Head of caudate nucleus (tissue), 42 donors: ENCODE data around the gene KCNK6.

Experiments used
- DNase-seq, 42 donors: peaks; one replicate each; pipeline versions ENCODE4 v3.0.0 to v3.0.0-alpha.2; 2020 to 2021; ENCODE audit warnings: mixed read lengths in 7 of 42
- intact Hi-C: fragments of 100-400 bp; cut with DNase I; formaldehyde crosslinking; loops from one replicate; pipeline ENCODE4 v1.15.0; 2022

KCNK6 gene

DNA sequence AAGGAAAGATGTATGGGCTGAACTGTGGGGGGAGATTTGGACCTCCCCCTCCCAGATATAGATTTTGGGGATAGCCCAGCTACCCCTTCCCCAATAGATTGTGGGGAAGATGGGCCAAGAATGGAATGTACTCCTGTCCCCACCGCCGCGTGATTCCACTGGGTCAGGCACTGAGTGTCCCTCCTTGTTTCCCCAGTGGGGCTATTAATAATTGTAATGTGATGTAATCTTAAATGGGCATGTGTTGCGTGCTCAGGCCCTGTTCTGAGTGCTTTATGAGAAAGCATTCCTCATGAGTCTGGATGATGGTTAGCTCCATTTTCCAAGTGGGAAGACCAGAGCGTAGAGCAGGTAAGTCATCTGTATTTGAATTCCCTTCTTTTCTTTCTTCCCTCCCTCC is 56.1 kb downstream of the KCNK6 start:
- intact Hi-C loops, result no loop called here
- no peak for DNase-seq

DNA sequence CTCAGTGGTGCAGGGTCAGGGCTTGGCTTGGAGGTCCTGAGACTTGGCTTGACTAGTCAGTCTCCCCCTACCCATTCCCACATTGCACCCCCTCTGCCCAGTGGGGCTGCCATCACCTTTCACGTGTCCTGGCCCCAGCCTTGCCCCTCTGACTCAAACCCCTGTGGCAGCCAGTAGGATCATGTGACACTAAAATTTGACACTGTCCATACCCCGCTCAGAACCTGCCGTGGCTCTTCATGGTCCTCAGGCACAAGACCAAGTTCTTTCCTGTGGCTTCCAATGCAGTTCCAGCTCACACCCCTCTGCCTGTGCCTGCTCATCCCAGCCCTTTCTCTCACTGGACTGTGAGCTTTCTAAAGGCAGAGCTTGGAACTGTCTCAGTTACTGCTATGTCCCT is 56.9 kb downstream of the KCNK6 start:
- intact Hi-C loops, result no loop called here
- no peak for DNase-seq

DNA sequence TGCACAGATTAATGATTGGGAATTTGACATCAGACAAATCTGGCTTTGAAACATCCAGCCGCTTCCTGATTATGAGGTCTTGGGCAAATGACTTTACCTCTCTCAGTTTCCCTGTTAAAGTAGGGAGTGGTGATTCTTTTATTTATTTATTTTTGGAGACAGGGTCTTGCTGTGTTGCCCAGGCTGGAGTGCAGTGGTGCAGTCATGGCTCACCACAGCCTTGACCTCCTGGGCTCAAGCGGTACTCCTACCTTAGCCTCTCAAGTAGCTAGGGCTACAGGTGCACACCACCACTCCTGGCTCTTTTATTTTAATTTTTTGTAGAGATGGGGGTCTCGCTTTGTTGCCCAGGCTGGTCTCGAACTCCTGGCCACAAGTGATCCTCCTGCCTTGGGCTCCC is 57.4 kb downstream of the KCNK6 start:
- intact Hi-C loops, result no loop called here
- no peak for DNase-seq

DNA sequence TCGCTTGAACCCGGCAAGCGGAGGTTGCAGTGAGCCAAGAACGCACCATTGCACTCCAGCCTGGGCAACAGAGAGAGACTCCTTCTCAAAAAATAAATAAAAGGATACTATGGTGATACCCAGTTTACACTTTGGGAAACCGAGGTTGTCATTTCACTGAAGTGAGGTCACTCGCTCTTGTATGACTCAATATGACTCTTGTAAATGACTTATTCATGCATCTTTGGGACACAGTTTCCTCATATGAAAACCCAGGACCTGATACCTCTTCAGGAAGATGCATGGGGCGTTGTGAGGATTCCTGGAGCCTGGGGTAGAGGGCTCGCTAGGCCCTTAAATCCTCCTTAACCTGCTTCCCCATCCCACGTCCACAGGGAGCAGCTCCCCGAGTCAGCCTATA is 59.2 kb downstream of the KCNK6 start:
- DNase-seq, result no peak
- intact Hi-C loops, result no loop called here

DNA sequence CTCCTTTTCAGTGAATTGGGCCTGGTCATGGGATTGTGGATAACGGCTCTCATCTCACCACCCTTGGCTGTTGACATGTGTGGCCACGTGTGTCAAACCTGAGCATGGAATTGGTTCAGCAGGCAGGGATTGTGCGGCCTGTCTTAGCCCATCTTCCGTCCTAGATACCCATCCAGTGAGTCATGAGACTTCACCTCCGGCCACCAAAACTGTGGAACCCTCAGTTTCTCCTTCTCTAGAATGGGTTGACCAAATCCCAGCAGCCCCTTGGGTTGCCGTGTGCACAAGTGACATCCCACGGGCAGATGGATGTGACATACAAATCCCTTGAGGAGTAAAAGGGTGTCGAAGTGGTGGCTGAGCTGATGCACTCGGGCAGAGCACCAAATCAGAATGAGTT is 61.5 kb downstream of the KCNK6 start:
- intact Hi-C loops, result no loop called here
- no peak for DNase-seq
